HEK293 (cell line): ENCODE results near the gene CUEDC1.

ENCODE experiments used
- HOXA7 ChIP-seq: sonication (generic); formaldehyde crosslinking; IDR thresholded peaks from 2 replicates; pipeline ENCODE4 v1.8.1; 2022; ENCODE audit warnings: missing genetic modification reagents, borderline replicate concordance
- IKZF3 ChIP-seq: fragments of 450-650 bp; IDR thresholded peaks from 2 replicates; pipeline ENCODE4 v1.5.0; 2018; ENCODE audit warnings: missing biosample characterization, mild to moderate bottlenecking, missing genetic modification characterization, moderate library complexity
- KLF9 ChIP-seq: fragments of 450-650 bp; formaldehyde crosslinking; IDR thresholded peaks from 2 replicates; pipeline ENCODE4 v1.5.1; 2016; ENCODE audit warnings: missing biosample characterization, missing genetic modification characterization, low read depth
- ZEB2 ChIP-seq: fragments of 450-650 bp; formaldehyde crosslinking; IDR thresholded peaks from 2 replicates; pipeline ENCODE4 v1.5.1; 2016; ENCODE audit warnings: missing biosample characterization, missing genetic modification characterization
- ZNF239 ChIP-seq: fragments of 450-650 bp; formaldehyde crosslinking; IDR thresholded peaks from 2 replicates; pipeline ENCODE4 v1.5.1; 2016; ENCODE audit warnings: missing biosample characterization, missing genetic modification characterization
- ZNF404 ChIP-seq: fragments of 450-650 bp; formaldehyde crosslinking; IDR thresholded peaks from 2 replicates; pipeline ENCODE4 v1.5.1; 2017; ENCODE audit warnings: missing biosample characterization, missing genetic modification characterization
- ZNF529 ChIP-seq: fragments of 450-650 bp; formaldehyde crosslinking; IDR thresholded peaks from 2 replicates; pipeline ENCODE4 v1.5.1; 2017; ENCODE audit warnings: missing genetic modification characterization, missing biosample characterization; ENCODE audit not compliant: insufficient replicate concordance
- ZNF544 ChIP-seq: fragments of 450-650 bp; formaldehyde crosslinking; IDR thresholded peaks from 2 replicates; pipeline ENCODE4 v1.5.0; 2017; ENCODE audit warnings: missing biosample characterization, missing genetic modification characterization
- TF ChIP-seq, protein P1 (sequence below): fragments of 450-650 bp; formaldehyde crosslinking; IDR thresholded peaks from 2 replicates; pipeline ENCODE4 v1.5.1; 2016; ENCODE audit warnings: missing biosample characterization, missing genetic modification characterization
- TF ChIP-seq, protein P2 (sequence below): sonication (generic); formaldehyde crosslinking; IDR thresholded peaks from 2 replicates; pipeline ENCODE4 v1.8.1; 2022; ENCODE audit warnings: mild to moderate bottlenecking, moderate library complexity, missing genetic modification reagents
- TF ChIP-seq, protein P3 (sequence below): fragments of 450-650 bp; IDR thresholded peaks from 2 replicates; pipeline ENCODE4 v1.5.1; 2018; ENCODE audit warnings: missing biosample characterization, mild to moderate bottlenecking, missing genetic modification characterization
- TF ChIP-seq, protein P4 (sequence below): fragments of 450-650 bp; formaldehyde crosslinking; IDR thresholded peaks from 2 replicates; pipeline ENCODE4 v1.5.1; 2017; ENCODE audit warnings: missing biosample characterization, missing genetic modification characterization
- TF ChIP-seq, protein P5 (sequence below): fragments of 450-650 bp; IDR thresholded peaks from 2 replicates; pipeline ENCODE4 v1.5.1; 2018; ENCODE audit warnings: missing biosample characterization, missing genetic modification characterization
- TF ChIP-seq, protein P6 (sequence below): fragments of 450-650 bp; formaldehyde crosslinking; IDR thresholded peaks from 2 replicates; pipeline ENCODE4 v1.5.1; 2016; ENCODE audit warnings: missing biosample characterization, missing genetic modification characterization

DNA sequence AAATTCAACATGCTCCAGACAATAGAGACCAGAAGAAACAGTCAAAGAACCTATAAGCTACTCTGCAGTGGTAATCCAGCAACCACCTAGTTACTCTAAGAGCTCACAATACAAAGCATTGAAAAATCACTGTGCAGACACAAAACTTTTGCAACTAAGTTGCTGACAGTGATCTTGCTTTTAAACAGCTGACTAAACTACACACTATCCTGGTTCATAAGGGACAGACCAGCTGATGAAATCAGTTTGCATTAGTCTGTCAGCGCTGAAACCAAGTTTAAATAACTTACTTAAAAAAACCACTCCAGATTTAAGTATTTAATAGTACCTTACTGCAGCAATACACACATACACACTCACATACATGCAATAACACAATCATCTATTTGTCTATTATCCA is 28.2 kb upstream of the CUEDC1 start:
- TF ChIP-seq HOXA7 (CRISPR knock-in tag), result no peak
- TF ChIP-seq, protein P1, sequence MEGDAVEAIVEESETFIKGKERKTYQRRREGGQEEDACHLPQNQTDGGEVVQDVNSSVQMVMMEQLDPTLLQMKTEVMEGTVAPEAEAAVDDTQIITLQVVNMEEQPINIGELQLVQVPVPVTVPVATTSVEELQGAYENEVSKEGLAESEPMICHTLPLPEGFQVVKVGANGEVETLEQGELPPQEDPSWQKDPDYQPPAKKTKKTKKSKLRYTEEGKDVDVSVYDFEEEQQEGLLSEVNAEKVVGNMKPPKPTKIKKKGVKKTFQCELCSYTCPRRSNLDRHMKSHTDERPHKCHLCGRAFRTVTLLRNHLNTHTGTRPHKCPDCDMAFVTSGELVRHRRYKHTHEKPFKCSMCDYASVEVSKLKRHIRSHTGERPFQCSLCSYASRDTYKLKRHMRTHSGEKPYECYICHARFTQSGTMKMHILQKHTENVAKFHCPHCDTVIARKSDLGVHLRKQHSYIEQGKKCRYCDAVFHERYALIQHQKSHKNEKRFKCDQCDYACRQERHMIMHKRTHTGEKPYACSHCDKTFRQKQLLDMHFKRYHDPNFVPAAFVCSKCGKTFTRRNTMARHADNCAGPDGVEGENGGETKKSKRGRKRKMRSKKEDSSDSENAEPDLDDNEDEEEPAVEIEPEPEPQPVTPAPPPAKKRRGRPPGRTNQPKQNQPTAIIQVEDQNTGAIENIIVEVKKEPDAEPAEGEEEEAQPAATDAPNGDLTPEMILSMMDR (tag by site-specific recombination), result no peak
- TF ChIP-seq IKZF3 (tag by site-specific recombination), result no peak
- TF ChIP-seq ZNF404 (tag by site-specific recombination), result no peak
- no peak for TF ChIP-seq ZNF529 (tag by site-specific recombination)
- TF ChIP-seq, protein P2, sequence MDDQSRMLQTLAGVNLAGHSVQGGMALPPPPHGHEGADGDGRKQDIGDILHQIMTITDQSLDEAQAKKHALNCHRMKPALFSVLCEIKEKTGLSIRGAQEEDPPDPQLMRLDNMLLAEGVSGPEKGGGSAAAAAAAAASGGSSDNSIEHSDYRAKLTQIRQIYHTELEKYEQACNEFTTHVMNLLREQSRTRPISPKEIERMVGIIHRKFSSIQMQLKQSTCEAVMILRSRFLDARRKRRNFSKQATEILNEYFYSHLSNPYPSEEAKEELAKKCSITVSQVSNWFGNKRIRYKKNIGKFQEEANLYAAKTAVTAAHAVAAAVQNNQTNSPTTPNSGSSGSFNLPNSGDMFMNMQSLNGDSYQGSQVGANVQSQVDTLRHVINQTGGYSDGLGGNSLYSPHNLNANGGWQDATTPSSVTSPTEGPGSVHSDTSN (CRISPR knock-in tag), result no peak
- no peak for TF ChIP-seq ZNF239 (tag by site-specific recombination)
- TF ChIP-seq, protein P3, sequence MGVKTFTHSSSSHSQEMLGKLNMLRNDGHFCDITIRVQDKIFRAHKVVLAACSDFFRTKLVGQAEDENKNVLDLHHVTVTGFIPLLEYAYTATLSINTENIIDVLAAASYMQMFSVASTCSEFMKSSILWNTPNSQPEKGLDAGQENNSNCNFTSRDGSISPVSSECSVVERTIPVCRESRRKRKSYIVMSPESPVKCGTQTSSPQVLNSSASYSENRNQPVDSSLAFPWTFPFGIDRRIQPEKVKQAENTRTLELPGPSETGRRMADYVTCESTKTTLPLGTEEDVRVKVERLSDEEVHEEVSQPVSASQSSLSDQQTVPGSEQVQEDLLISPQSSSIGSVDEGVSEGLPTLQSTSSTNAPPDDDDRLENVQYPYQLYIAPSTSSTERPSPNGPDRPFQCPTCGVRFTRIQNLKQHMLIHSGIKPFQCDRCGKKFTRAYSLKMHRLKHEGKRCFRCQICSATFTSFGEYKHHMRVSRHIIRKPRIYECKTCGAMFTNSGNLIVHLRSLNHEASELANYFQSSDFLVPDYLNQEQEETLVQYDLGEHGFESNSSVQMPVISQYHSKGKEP (tag by site-specific recombination), result no peak
- TF ChIP-seq, protein P4, sequence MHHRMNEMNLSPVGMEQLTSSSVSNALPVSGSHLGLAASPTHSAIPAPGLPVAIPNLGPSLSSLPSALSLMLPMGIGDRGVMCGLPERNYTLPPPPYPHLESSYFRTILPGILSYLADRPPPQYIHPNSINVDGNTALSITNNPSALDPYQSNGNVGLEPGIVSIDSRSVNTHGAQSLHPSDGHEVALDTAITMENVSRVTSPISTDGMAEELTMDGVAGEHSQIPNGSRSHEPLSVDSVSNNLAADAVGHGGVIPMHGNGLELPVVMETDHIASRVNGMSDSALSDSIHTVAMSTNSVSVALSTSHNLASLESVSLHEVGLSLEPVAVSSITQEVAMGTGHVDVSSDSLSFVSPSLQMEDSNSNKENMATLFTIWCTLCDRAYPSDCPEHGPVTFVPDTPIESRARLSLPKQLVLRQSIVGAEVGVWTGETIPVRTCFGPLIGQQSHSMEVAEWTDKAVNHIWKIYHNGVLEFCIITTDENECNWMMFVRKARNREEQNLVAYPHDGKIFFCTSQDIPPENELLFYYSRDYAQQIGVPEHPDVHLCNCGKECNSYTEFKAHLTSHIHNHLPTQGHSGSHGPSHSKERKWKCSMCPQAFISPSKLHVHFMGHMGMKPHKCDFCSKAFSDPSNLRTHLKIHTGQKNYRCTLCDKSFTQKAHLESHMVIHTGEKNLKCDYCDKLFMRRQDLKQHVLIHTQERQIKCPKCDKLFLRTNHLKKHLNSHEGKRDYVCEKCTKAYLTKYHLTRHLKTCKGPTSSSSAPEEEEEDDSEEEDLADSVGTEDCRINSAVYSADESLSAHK (tag by site-specific recombination), result no peak
- TF ChIP-seq, protein P5, sequence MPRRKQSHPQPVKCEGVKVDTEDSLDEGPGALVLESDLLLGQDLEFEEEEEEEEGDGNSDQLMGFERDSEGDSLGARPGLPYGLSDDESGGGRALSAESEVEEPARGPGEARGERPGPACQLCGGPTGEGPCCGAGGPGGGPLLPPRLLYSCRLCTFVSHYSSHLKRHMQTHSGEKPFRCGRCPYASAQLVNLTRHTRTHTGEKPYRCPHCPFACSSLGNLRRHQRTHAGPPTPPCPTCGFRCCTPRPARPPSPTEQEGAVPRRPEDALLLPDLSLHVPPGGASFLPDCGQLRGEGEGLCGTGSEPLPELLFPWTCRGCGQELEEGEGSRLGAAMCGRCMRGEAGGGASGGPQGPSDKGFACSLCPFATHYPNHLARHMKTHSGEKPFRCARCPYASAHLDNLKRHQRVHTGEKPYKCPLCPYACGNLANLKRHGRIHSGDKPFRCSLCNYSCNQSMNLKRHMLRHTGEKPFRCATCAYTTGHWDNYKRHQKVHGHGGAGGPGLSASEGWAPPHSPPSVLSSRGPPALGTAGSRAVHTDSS (tag by site-specific recombination), result no peak
- TF ChIP-seq KLF9 (tag by site-specific recombination), result no peak
- TF ChIP-seq, protein P6, sequence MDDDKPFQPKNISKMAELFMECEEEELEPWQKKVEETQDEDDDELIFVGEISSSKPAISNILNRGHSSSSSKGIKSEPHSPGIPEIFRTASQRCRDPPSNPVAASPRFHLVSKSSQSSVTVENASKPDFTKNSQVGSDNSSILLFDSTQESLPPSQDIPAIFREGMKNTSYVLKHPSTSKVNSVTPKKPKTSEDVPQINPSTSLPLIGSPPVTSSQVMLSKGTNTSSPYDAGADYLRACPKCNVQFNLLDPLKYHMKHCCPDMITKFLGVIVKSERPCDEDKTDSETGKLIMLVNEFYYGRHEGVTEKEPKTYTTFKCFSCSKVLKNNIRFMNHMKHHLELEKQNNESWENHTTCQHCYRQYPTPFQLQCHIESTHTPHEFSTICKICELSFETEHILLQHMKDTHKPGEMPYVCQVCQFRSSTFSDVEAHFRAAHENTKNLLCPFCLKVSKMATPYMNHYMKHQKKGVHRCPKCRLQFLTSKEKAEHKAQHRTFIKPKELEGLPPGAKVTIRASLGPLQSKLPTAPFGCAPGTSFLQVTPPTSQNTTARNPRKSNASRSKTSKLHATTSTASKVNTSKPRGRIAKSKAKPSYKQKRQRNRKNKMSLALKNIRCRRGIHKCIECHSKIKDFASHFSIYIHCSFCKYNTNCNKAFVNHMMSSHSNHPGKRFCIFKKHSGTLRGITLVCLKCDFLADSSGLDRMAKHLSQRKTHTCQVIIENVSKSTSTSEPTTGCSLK (tag by site-specific recombination), result no peak
- no peak for TF ChIP-seq ZNF544
- TF ChIP-seq ZEB2 (tag by site-specific recombination), result no peak
